HepG2 (cell line): ENCODE results near the gene GRK4. TPM values are rescaled to one million over a fixed set of nuclear protein-coding genes. Genes with fewer than 3 reads are reported as not detected.

Experiments used
- BRCA1 ChIP-seq: sonication (generic); formaldehyde crosslinking; IDR thresholded peaks from 2 replicates; pipeline ENCODE4 v1.4.0; 2020; ENCODE audit warnings: missing genetic modification reagents
- GABPB1 ChIP-seq: IDR thresholded peaks from 2 replicates; pipeline ENCODE4 v1.6.1; 2016; ENCODE audit warnings: mild to moderate bottlenecking, missing genetic modification reagents, moderate library complexity, missing compliant biosample characterization
- NAIF1 ChIP-seq: sonication (generic); formaldehyde crosslinking; IDR thresholded peaks from 2 replicates; pipeline ENCODE4 v1.5.0; 2020; ENCODE audit warnings: mild to moderate bottlenecking, missing genetic modification reagents, borderline replicate concordance
- RARG ChIP-seq: sonication (generic); formaldehyde crosslinking; IDR thresholded peaks from 2 replicates; pipeline ENCODE4 v1.4.0; 2020; ENCODE audit warnings: low read depth, mild to moderate bottlenecking, missing genetic modification reagents
- REST ChIP-seq, 2 experiments: IDR thresholded peaks; 2 replicates each; pipeline ENCODE4 v1.6.1; 2011 to 2012; ENCODE audit warnings: low read length in 2 of 2, borderline replicate concordance in 1 of 2, low read depth in 1 of 2, mild to moderate bottlenecking in 1 of 2, moderate library complexity in 1 of 2
- RXRA ChIP-seq: sonication (generic); formaldehyde crosslinking; IDR thresholded peaks from 2 replicates; pipeline ENCODE4 v1.5.1; 2020; ENCODE audit warnings: missing genetic modification reagents
- SKIL ChIP-seq: sonication (generic); formaldehyde crosslinking; IDR thresholded peaks from 2 replicates; pipeline ENCODE4 v1.8.0; 2022; ENCODE audit warnings: missing genetic modification reagents, mild to moderate bottlenecking, moderate library complexity, borderline replicate concordance
- SP4 ChIP-seq: sonication (generic); formaldehyde crosslinking; IDR thresholded peaks from 2 replicates; pipeline ENCODE4 v1.8.1; 2023; ENCODE audit warnings: mild to moderate bottlenecking, missing genetic modification reagents
- ZNF318 ChIP-seq: sonication (generic); formaldehyde crosslinking; IDR thresholded peaks from 2 replicates; pipeline ENCODE4 v1.4.0; 2020; ENCODE audit warnings: mild to moderate bottlenecking, missing genetic modification reagents
- ZNF552 ChIP-seq: sonication (generic); formaldehyde crosslinking; IDR thresholded peaks from 2 replicates; pipeline ENCODE4 v1.9.0; 2022; ENCODE audit warnings: missing genetic modification reagents, mild to moderate bottlenecking, borderline replicate concordance
- ZNF784 ChIP-seq: sonication (generic); formaldehyde crosslinking; IDR thresholded peaks from 2 replicates; pipeline ENCODE4 v1.5.1; 2020; ENCODE audit warnings: missing genetic modification reagents, mild to moderate bottlenecking, borderline replicate concordance
- polyA plus RNA-seq, 8 experiments: library from polyadenylated mRNA; depleted of rRNA in 3 of 8; stranded (reverse) in 7 of 8; unstranded in 1 of 8; fragments of >200 nt; fragmentation: Illumina TruSeq in 4 of 8; extraction: Trizol in 4 of 8; gene quantifications; 2 replicates each; pipeline versions ENCODE4 v1.2.1 to v1.2.3, GENCODE V29; 2011 to 2016; ENCODE audit warnings: low read depth in 4 of 8, missing spikeins in 1 of 8, mixed read lengths in 1 of 8; ENCODE audit not compliant: insufficient read depth in 1 of 8
- total RNA-seq, 5 experiments: library from RNA; depleted of rRNA; stranded (reverse); fragments of >200 nt; fragmentation: Illumina TruSeq; extraction: Trizol; gene quantifications; 2 replicates each; pipeline ENCODE4 v1.2.3, GENCODE V29; 2016; ENCODE audit warnings: low read depth in 1 of 5

The GRK4 gene
- total and polyA plus RNA-seq, 2 of the 13 experiments (the other 11 are each of a cell fraction or from before 2014, with no cell fraction given), result 1.8 to 2.0 TPM

GRCh38 chr4:3074078-3074845, 110.9 kb downstream of the GRK4 start, which contains the start of the genes HTT and HTT-AS (continued):
- TF ChIP-seq SKIL (CRISPR knock-in tag) (0 out of 2 replicates have a peak, but pooled peaks have one; percentile 21), REST (IDR thresholded peaks at IDR 0.05; ENCODE audit: borderline replicate concordance in 1 of 2, low read depth in 1 of 2, low read length in 2 of 2) (no peak), ZNF318 (CRISPR knock-in tag) (no peak), BRCA1 (CRISPR knock-in tag) (no peak), GABPB1 (CRISPR knock-in tag) (no peak), RXRA (CRISPR knock-in tag) (no peak), ZNF784 (no peak), SP4 (CRISPR knock-in tag) (peak; percentile 98), ZNF552 (CRISPR knock-in tag) (no peak), RARG (CRISPR knock-in tag) (no peak), NAIF1 (CRISPR knock-in tag) (no peak)
